Tibial artery (tissue), 4 donors: ENCODE data around the gene OR5K3.

ENCODE experiments used
- DNase-seq, 2 donors: peaks; one replicate each; pipeline ENCODE4 v3.0.0-alpha.2; 2019
- H3K27ac ChIP-seq, 2 donors: fragments of 200-600 bp; sonication (generic) in 1 of 2; 1 replicate in 1 of 2; 2 replicates in 1 of 2; pipeline ENCODE4 v1.5.1; 2018 to 2019; ENCODE audit warnings: mild to moderate bottlenecking in 1 of 2
- H3K27me3 ChIP-seq, 2 donors: fragments of 200-600 bp; sonication (generic) in 1 of 2; one replicate each; pipeline versions ENCODE4 v1.5.1 to v1.6.0; 2016 to 2019
- H3K36me3 ChIP-seq, 3 donors: fragments of 200-600 bp; sonication (generic) in 2 of 3; one replicate each; pipeline ENCODE4 v1.5.1; 2016 to 2019; ENCODE audit warnings: mild to moderate bottlenecking in 2 of 3
- H3K4me1 ChIP-seq, 4 donors: fragments of 200-600 bp; sonication (generic) in 2 of 4; 1 replicate in 3 of 4; 2 replicates in 1 of 4; pipeline ENCODE4 v1.5.1; 2016 to 2019
- H3K4me3 ChIP-seq, 2 donors: fragments of 200-600 bp; sonication (generic) in 1 of 2; 1 replicate in 1 of 2; 2 replicates in 1 of 2; pipeline ENCODE4 v1.5.1; 2018 to 2019; ENCODE audit warnings: mild to moderate bottlenecking in 2 of 2
- H3K9me3 ChIP-seq, 3 donors: fragments of 200-600 bp; sonication (generic) in 1 of 3; one replicate each; pipeline ENCODE4 v1.5.1; 2016 to 2019
- intact Hi-C: fragments of 100-400 bp; cut with DNase I; formaldehyde crosslinking; loops from one replicate; pipeline ENCODE4 v1.15.0; 2023; ENCODE audit warnings: low total_unique reads
- TF ChIP-seq, protein P1 (sequence below), 2 experiments: fragments of 200-600 bp in 1 of 2; fragments of 450-650 bp in 1 of 2; IDR thresholded peaks; one replicate each; pipeline ENCODE4 v1.5.1; 2017 to 2019; ENCODE audit warnings: antibody characterized with exemption in 2 of 2, mild to moderate bottlenecking in 1 of 2, moderate library complexity in 1 of 2

The OR5K3 gene

DNA sequence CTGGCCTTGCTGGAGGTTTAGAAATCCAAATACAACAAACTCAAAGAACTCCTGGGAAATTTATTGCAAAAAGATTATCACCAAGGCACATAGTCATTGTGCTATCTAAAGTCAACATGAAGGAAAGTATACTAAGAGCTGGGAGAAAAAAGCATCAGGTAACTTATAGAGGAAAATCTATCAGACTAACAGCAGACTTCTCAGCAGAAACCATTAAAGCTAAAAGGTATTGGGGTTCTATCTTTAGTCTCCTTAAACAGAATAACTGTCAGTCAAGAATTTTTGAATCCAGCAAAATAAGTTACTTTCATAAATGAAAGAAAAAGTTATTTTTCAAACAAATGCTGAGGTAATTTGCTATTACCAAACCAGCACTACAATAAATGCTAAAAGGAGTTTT lies 8.0 kb downstream of the OR5K3 start:
- no peaks in the 10 kb centered on the region for H3K4me1 ChIP-seq
- no peak overlapping the region for H3K4me3 ChIP-seq
- no peaks in the 10 kb centered on the region for H3K36me3 ChIP-seq
- TF ChIP-seq, protein P1, sequence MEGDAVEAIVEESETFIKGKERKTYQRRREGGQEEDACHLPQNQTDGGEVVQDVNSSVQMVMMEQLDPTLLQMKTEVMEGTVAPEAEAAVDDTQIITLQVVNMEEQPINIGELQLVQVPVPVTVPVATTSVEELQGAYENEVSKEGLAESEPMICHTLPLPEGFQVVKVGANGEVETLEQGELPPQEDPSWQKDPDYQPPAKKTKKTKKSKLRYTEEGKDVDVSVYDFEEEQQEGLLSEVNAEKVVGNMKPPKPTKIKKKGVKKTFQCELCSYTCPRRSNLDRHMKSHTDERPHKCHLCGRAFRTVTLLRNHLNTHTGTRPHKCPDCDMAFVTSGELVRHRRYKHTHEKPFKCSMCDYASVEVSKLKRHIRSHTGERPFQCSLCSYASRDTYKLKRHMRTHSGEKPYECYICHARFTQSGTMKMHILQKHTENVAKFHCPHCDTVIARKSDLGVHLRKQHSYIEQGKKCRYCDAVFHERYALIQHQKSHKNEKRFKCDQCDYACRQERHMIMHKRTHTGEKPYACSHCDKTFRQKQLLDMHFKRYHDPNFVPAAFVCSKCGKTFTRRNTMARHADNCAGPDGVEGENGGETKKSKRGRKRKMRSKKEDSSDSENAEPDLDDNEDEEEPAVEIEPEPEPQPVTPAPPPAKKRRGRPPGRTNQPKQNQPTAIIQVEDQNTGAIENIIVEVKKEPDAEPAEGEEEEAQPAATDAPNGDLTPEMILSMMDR (IDR thresholded peaks at IDR 0.05): no peak
- no peak for DNase-seq
- intact Hi-C loops: no loop called here
- no peak overlapping the region for H3K27ac ChIP-seq
- H3K27me3 ChIP-seq: no peaks in the 10 kb centered on the region
- peaks cover 2 to 17% (median 5%) of the 10 kb centered on the region in 3 donors for H3K9me3 ChIP-seq

GRCh38 chr3:98402507-98402906 lies 12.0 kb downstream of the OR5K3 start:
- no peak overlapping the region for H3K4me3 ChIP-seq
- peaks cover 8 to 32% (median 24%) of the 10 kb centered on the region in 3 donors for H3K9me3 ChIP-seq
- no peaks in the 10 kb centered on the region for H3K27me3 ChIP-seq
- DNase-seq: no peak
- TF ChIP-seq, protein P1 (IDR thresholded peaks at IDR 0.05): no peak
- H3K27ac ChIP-seq: no peak overlapping the region
- no peaks in the 10 kb centered on the region for H3K4me1 ChIP-seq
- no peaks in the 10 kb centered on the region for H3K36me3 ChIP-seq
- intact Hi-C loops: no loop called here

- Histone ChIP-seq H3K27ac (no peak overlapping the region), H3K4me1 (no peaks in the 10 kb centered on the region), H3K36me3 (no peaks in the 10 kb centered on the region), H3K4me3 (no peak overlapping the region), H3K27me3 (no peaks in the 10 kb centered on the region), H3K9me3 (peaks cover 7 to 40% (median 24%) of the 10 kb centered on the region in 3 donors)
- DNase-seq: no peak
- intact Hi-C loops: no loop called here
- TF ChIP-seq, protein P1 (IDR thresholded peaks at IDR 0.05): no peak
These were observed 13.5 kb downstream of the OR5K3 start for GRCh38 chr3:98404010-98404409.

DNA sequence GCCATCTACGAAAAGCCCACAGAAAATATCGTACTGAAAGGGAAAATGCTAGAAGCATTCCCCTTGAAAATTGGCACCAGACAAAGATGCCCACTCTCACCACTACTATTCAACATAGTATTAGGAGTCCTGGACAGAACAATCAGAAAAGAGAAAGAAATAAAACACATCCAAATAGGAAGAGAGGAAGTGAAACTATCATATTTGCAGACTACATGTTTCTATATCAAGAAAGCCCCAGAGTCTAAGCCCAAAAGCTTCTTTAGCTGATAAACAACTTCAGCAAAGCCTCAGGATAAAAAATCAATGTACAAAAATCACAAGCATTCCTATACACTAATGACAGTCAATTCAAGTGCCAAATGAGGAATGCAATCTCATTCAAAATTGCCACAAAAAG lies 15.6 kb downstream of the OR5K3 start:
- H3K27me3 ChIP-seq: no peaks in the 10 kb centered on the region
- peaks cover 7 to 29% (median 24%) of the 10 kb centered on the region in 3 donors for H3K9me3 ChIP-seq
- intact Hi-C loops: no loop called here
- no peak overlapping the region for H3K4me3 ChIP-seq
- no peak overlapping the region for H3K27ac ChIP-seq
- no peak for DNase-seq
- no peaks in the 10 kb centered on the region for H3K36me3 ChIP-seq
- H3K4me1 ChIP-seq: no peaks in the 10 kb centered on the region
- TF ChIP-seq, protein P1 (IDR thresholded peaks at IDR 0.05): no peak

GRCh38 chr3:98432575-98432974 lies 42.1 kb downstream of the OR5K3 start:
- Histone ChIP-seq H3K4me1 (no peaks in the 10 kb centered on the region), H3K9me3 (peaks cover 0 to 23% (median 15%) of the 10 kb centered on the region in 3 donors), H3K36me3 (no peaks in the 10 kb centered on the region), H3K4me3 (no peak overlapping the region), H3K27ac (no peak overlapping the region), H3K27me3 (no peaks in the 10 kb centered on the region)
- intact Hi-C loops: no loop called here
- TF ChIP-seq, protein P1 (IDR thresholded peaks at IDR 0.05): no peak
- no peak for DNase-seq

DNA sequence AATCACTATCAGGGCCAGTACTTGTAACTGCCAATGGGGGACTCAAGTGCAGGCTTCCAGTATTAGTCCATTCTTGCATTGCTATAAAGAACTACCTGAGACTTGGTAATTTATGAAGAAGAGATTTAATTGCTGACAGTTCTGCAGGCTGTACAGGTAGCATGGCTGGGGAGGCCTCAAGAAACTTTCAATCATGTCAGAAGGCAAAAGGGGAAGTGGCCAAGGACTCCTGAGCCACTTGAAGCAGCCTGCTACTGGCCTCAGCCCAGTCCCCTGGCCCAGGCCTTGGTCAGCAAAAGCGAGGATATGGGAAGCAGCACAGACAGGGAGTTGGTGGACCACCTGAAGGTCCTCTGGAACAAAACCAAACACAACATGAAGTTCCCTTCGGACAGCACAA lies 43.3 kb downstream of the OR5K3 start:
- intact Hi-C loops: no loop called here
- Histone ChIP-seq H3K4me1 (no peaks in the 10 kb centered on the region), H3K27ac (no peak overlapping the region), H3K36me3 (no peaks in the 10 kb centered on the region), H3K27me3 (no peaks in the 10 kb centered on the region), H3K9me3 (peaks cover 0 to 13% (median 3%) of the 10 kb centered on the region in 3 donors), H3K4me3 (no peak overlapping the region)
- no peak for DNase-seq
- TF ChIP-seq, protein P1 (IDR thresholded peaks at IDR 0.05): no peak
